GM18507 (cell line): ENCODE data around the gene CIDEC.
"Not testable (repeated sequence)": the region's sequence is repeated elsewhere in the genome, so short reads cannot be mapped to it uniquely, and the experiment has no call there.

Experiments used
- DNase-seq: peaks from one replicate; pipeline ENCODE4 v3.0.0; 2011; ENCODE audit warnings: low read depth; ENCODE audit not compliant: insufficient read length; ENCODE audit errors: extremely low spot score
- FAIRE-seq: peaks from 2 replicates; lab custom pipeline; 2011; peaks lifted over from hg19 to GRCh38; lab: Jason Lieb, UNC

The CIDEC gene

GRCh38 chr3:9883706-9884554, 3.9 kb upstream of the CIDEC start:
- DNase-seq (no peak), FAIRE-seq (no peak)

- no peak for FAIRE-seq
- DNase-seq = no peak
These were observed 1.4 kb upstream of the CIDEC start for GRCh38 chr3:9881441-9881840.

- FAIRE-seq = no peak
- DNase-seq = no peak
These were observed 1.4 kb downstream of the CIDEC start for GRCh38 chr3:9878700-9879099.

GRCh38 chr3:9876991-9877390, 3.1 kb downstream of the CIDEC start:
- FAIRE-seq (no peak), DNase-seq (no peak)

GRCh38 chr3:9876255-9876654, 3.8 kb downstream of the CIDEC start:
- FAIRE-seq, DNase-seq: not testable (repeated sequence)

GRCh38 chr3:9875448-9875847, 4.6 kb downstream of the CIDEC start:
- FAIRE-seq = no peak
- DNase-seq = no peak

GRCh38 chr3:9872067-9872466, 8.0 kb downstream of the CIDEC start:
- FAIRE-seq, DNase-seq: not testable (repeated sequence)

- no peak for FAIRE-seq
- no peak for DNase-seq
These were observed 9.1 kb downstream of the CIDEC start for GRCh38 chr3:9870978-9871377.

- FAIRE-seq = no peak
These were observed 10.1 kb downstream of the CIDEC start for GRCh38 chr3:9869955-9870354.

GRCh38 chr3:9867106-9867505, 12.9 kb downstream of the CIDEC start:
- no peak for DNase-seq
- no peak for FAIRE-seq

More at GRCh38 chr3:9869955-9870354, 10.1 kb downstream of the CIDEC start:
- DNase-seq = no peak

- DNase-seq (no peak), FAIRE-seq (no peak)
These were observed 13.4 kb downstream of the CIDEC start for GRCh38 chr3:9866639-9867038.

GRCh38 chr3:9865125-9865637, 14.9 kb downstream of the CIDEC start:
- not testable (repeated sequence) for DNase-seq, FAIRE-seq

GRCh38 chr3:9864200-9864927, 15.7 kb downstream of the CIDEC start:
- no peak for FAIRE-seq
- no peak for DNase-seq

GRCh38 chr3:9863058-9863772, 16.8 kb downstream of the CIDEC start:
- FAIRE-seq = no peak
- DNase-seq = no peak

- FAIRE-seq (no peak), DNase-seq (no peak)
These were observed 17.5 kb downstream of the CIDEC start for GRCh38 chr3:9862391-9863057.

- no peak for FAIRE-seq
- DNase-seq = no peak
These were observed 18.4 kb downstream of the CIDEC start for GRCh38 chr3:9861626-9862130.

- DNase-seq (no peak), FAIRE-seq (no peak)
These were observed 18.9 kb downstream of the CIDEC start for GRCh38 chr3:9861201-9861600.

GRCh38 chr3:9859530-9860025, 20.5 kb downstream of the CIDEC start:
- FAIRE-seq (no peak), DNase-seq (no peak)

GRCh38 chr3:9855594-9855993, 24.5 kb downstream of the CIDEC start:
- no peak for FAIRE-seq

More at GRCh38 chr3:9855594-9855993, 24.5 kb downstream of the CIDEC start:
- DNase-seq = no peak
